Measurements from ENCODE around the gene WDR37. TPM values are rescaled to one million over a fixed set of nuclear protein-coding genes. Genes with fewer than 3 reads are reported as not detected.

The WDR37 gene
- total RNA-seq, 1 experiment from 2014 or later, result 9.6 TPM

- Histone ChIP-seq H3K9me3 (ENCODE audit: control insufficient read depth, insufficient read depth, low read depth, low read length) (no peaks in the 10 kb centered on the region), H3K36me3 (ENCODE audit: control insufficient read depth, insufficient read depth, low read length) (no peaks in the 10 kb centered on the region), H3K4me3 (ENCODE audit: low read depth in 2 of 2, low read length in 2 of 2) (no peak overlapping the region), H3K27ac (ENCODE audit: low read length) (no peak overlapping the region), H3K27me3 (ENCODE audit: control insufficient read depth, insufficient read depth, low read length) (no peaks in the 10 kb centered on the region), H3K4me1 (ENCODE audit: control insufficient read depth, insufficient read depth, low read length) (peaks cover 10% of the 10 kb centered on the region)
- POLR2A ChIA-PET, result no interaction called here
- in situ Hi-C loops (cut with HindIII; ENCODE audit: low pct_unique_long_range_greater_than_20kb, low sequenced_read_pairs) (no loop called here), intact Hi-C loops (cut with micrococcal nuclease; ENCODE audit: unreplicated experiment) (no loop called here)
- no TSS peak for BruUV-seq (replicated peaks)
- TF ChIP-seq SIN3A (IDR thresholded peaks at IDR 0.05; ENCODE audit: borderline replicate concordance, insufficient read depth, low read depth, low read length) (no peak), TCF7L2 (IDR thresholded peaks at IDR 0.05; ENCODE audit: low read depth, low read length) (no peak), POLR2AphosphoS5 (IDR thresholded peaks at IDR 0.05; ENCODE audit: low read depth, low read length) (no peak), CTCF (IDR thresholded peaks at IDR 0.05) (no peak)
- TF ChIP-seq, protein P1, sequence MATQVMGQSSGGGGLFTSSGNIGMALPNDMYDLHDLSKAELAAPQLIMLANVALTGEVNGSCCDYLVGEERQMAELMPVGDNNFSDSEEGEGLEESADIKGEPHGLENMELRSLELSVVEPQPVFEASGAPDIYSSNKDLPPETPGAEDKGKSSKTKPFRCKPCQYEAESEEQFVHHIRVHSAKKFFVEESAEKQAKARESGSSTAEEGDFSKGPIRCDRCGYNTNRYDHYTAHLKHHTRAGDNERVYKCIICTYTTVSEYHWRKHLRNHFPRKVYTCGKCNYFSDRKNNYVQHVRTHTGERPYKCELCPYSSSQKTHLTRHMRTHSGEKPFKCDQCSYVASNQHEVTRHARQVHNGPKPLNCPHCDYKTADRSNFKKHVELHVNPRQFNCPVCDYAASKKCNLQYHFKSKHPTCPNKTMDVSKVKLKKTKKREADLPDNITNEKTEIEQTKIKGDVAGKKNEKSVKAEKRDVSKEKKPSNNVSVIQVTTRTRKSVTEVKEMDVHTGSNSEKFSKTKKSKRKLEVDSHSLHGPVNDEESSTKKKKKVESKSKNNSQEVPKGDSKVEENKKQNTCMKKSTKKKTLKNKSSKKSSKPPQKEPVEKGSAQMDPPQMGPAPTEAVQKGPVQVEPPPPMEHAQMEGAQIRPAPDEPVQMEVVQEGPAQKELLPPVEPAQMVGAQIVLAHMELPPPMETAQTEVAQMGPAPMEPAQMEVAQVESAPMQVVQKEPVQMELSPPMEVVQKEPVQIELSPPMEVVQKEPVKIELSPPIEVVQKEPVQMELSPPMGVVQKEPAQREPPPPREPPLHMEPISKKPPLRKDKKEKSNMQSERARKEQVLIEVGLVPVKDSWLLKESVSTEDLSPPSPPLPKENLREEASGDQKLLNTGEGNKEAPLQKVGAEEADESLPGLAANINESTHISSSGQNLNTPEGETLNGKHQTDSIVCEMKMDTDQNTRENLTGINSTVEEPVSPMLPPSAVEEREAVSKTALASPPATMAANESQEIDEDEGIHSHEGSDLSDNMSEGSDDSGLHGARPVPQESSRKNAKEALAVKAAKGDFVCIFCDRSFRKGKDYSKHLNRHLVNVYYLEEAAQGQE (IDR thresholded peaks at IDR 0.05; ENCODE audit: insufficient read depth in 1 of 2, low read depth in 2 of 2, low read length in 1 of 2), result no peak
- DNase-seq (ENCODE audit: low read depth, low spot score) (no peak), ATAC-seq (no peak)
- CTCF ChIA-PET, result no interaction called here
These were observed 3.7 kb downstream of the WDR37 start for GRCh38 chr10:1059902-1060301.

DNA sequence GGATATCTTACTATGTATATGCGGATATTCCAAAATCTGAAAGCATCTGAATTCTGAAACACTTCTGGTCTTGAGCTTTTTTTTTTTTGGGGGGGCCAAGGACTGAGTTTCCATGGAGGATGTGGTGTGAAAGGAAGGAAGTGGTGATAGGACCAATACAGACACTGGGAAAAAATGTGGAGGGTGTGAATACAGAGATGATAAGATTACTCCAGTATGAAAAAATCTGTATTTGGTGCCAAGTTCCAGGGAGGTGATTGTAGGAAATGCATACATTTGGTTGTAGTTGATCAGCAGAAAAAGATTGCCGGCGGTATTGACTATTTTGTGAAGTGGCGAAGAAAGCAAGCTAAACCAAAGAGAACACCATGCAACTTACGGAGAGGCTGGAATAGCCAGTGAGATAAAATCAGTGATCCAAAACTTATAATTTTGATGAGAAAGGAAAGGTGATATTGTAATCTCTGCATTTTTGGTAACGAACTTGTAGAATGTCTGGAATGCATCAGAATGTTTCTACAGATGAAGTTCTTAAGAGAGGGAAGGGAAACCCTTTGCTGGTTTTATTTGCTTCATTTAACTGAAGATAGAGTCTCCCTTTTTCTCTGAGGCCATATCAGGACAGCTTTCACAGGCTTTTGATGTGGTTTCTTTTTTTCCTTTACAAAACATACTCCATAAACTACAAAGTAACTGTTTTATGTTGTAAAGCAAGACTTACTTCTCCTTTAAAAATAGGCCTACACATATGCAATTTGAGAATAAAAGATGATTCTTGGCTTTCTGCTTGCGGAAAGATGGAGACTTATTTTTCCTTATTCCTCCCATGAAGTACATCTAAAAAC lies 6.0 kb downstream of the WDR37 start:
- in situ Hi-C loops (cut with HindIII; ENCODE audit: low pct_unique_long_range_greater_than_20kb, low sequenced_read_pairs), result no loop called here
- intact Hi-C loops (cut with micrococcal nuclease; ENCODE audit: unreplicated experiment), result no loop called here

More for the DNA sequence above, 6.0 kb downstream of the WDR37 start:
- Histone ChIP-seq H3K4me3 (ENCODE audit: low read depth in 2 of 2, low read length in 2 of 2) (no peak overlapping the region), H3K9me3 (ENCODE audit: control insufficient read depth, insufficient read depth, low read depth, low read length) (no peaks in the 10 kb centered on the region), H3K4me1 (ENCODE audit: control insufficient read depth, insufficient read depth, low read length) (peaks cover 7% of the 10 kb centered on the region), H3K36me3 (ENCODE audit: control insufficient read depth, insufficient read depth, low read length) (no peaks in the 10 kb centered on the region), H3K27ac (ENCODE audit: low read length) (no peak overlapping the region), H3K27me3 (ENCODE audit: control insufficient read depth, insufficient read depth, low read length) (no peaks in the 10 kb centered on the region)
- no peak for TF ChIP-seq CTCF (IDR thresholded peaks at IDR 0.05)
- TF ChIP-seq SIN3A (IDR thresholded peaks at IDR 0.05; ENCODE audit: borderline replicate concordance, insufficient read depth, low read depth, low read length), result no peak
- no peak for TF ChIP-seq TCF7L2 (IDR thresholded peaks at IDR 0.05; ENCODE audit: low read depth, low read length)
- no peak for TF ChIP-seq POLR2AphosphoS5 (IDR thresholded peaks at IDR 0.05; ENCODE audit: low read depth, low read length)
- TF ChIP-seq, protein P1 (IDR thresholded peaks at IDR 0.05; ENCODE audit: insufficient read depth in 1 of 2, low read depth in 2 of 2, low read length in 1 of 2), result no peak
- no peak for ATAC-seq
- ChIA-PET CTCF (no interaction called here), POLR2A (no interaction called here)
- BruUV-seq (replicated peaks), result no TSS peak
- no peak for DNase-seq (ENCODE audit: low read depth, low spot score)
